Liver (tissue), 9 donors: Measurements from ENCODE around the gene BARX1. TPM values are rescaled to one million over a fixed set of nuclear protein-coding genes. Genes with fewer than 3 reads are reported as not detected.

Experiments used
- DNase-seq: peaks from one replicate; pipeline ENCODE4 v3.0.0-alpha.2; 2017; ENCODE audit warnings: low spot score
- H3K27ac ChIP-seq, 2 donors: one replicate each; pipeline ENCODE4 v1.7.0; 2013; ENCODE audit warnings: inconsistent platforms in 2 of 2, low read length in 2 of 2, control low read depth in 1 of 2, low read depth in 1 of 2, mild to moderate bottlenecking in 1 of 2
- H3K27me3 ChIP-seq, 4 donors: one replicate each; pipeline versions ENCODE4 v1.6.1 to v1.7.0; 2013; ENCODE audit warnings: low read length in 3 of 4, inconsistent platforms in 1 of 4, mild to moderate bottlenecking in 1 of 4, moderate library complexity in 1 of 4; ENCODE audit not compliant: control insufficient read depth in 4 of 4, insufficient read depth in 4 of 4
- H3K36me3 ChIP-seq, 4 donors: one replicate each; pipeline versions ENCODE4 v1.6.1 to v1.7.0; 2013; ENCODE audit warnings: low read length in 3 of 4, mild to moderate bottlenecking in 3 of 4, low read depth in 1 of 4, moderate library complexity in 1 of 4; ENCODE audit not compliant: control insufficient read depth in 4 of 4, insufficient read depth in 3 of 4
- H3K4me1 ChIP-seq, 4 donors: one replicate each; pipeline versions ENCODE4 v1.6.1 to v1.7.0; 2013; ENCODE audit warnings: low read length in 3 of 4, mild to moderate bottlenecking in 3 of 4, moderate library complexity in 1 of 4; ENCODE audit not compliant: control insufficient read depth in 4 of 4, insufficient read depth in 4 of 4
- H3K4me3 ChIP-seq, 3 donors: one replicate each; pipeline versions ENCODE4 v1.6.1 to v1.7.0; 2013; ENCODE audit warnings: low read length in 3 of 3, control low read depth in 1 of 3, low read depth in 1 of 3, mild to moderate bottlenecking in 1 of 3
- H3K9ac ChIP-seq, 2 donors: one replicate each; pipeline ENCODE4 v1.7.0; 2013; ENCODE audit warnings: low read length in 2 of 2, mild to moderate bottlenecking in 2 of 2, moderate library complexity in 2 of 2, control low read depth in 1 of 2, low read depth in 1 of 2
- H3K9me3 ChIP-seq, 4 donors: one replicate each; pipeline versions ENCODE4 v1.6.1 to v1.7.0; 2013; ENCODE audit warnings: low read length in 3 of 4; ENCODE audit not compliant: control insufficient read depth in 4 of 4
- EGR1 ChIP-seq, 2 donors: IDR thresholded peaks; 2 replicates each; pipeline ENCODE4 v1.6.1; 2016 to 2018; ENCODE audit warnings: antibody characterized with exemption in 2 of 2, low read depth in 2 of 2
- FOXA1 ChIP-seq: IDR thresholded peaks from 2 replicates; pipeline ENCODE4 v1.6.1; 2016; ENCODE audit warnings: antibody characterized with exemption
- FOXA2 ChIP-seq: IDR thresholded peaks from 2 replicates; pipeline ENCODE4 v1.6.1; 2016; ENCODE audit warnings: antibody characterized with exemption
- GABPA ChIP-seq, 2 donors: IDR thresholded peaks in 1 of 2; conservative IDR thresholded peaks in 1 of 2; 2 replicates each; pipeline ENCODE4 v1.6.1; 2016; ENCODE audit warnings: antibody characterized with exemption in 2 of 2, mild to moderate bottlenecking in 1 of 2, moderate library complexity in 1 of 2
- HNF4A ChIP-seq, 2 donors: conservative IDR thresholded peaks; 2 replicates each; pipeline ENCODE4 v1.6.1; 2016; ENCODE audit warnings: antibody characterized with exemption in 2 of 2, mild to moderate bottlenecking in 2 of 2
- HNF4G ChIP-seq: IDR thresholded peaks from 2 replicates; pipeline ENCODE4 v1.6.1; 2016; ENCODE audit warnings: antibody characterized with exemption
- JUND ChIP-seq, 2 donors: IDR thresholded peaks; 2 replicates each; pipeline ENCODE4 v1.6.1; 2016; ENCODE audit warnings: antibody characterized with exemption in 2 of 2
- NR2F2 ChIP-seq: IDR thresholded peaks from 2 replicates; pipeline ENCODE4 v1.6.1; 2016; ENCODE audit warnings: antibody characterized with exemption
- RAD21 ChIP-seq, 2 donors: IDR thresholded peaks; 2 replicates each; pipeline ENCODE4 v1.6.1; 2016; ENCODE audit warnings: antibody characterized with exemption in 2 of 2, mild to moderate bottlenecking in 2 of 2
- RXRA ChIP-seq, 2 donors: IDR thresholded peaks; 2 replicates each; pipeline ENCODE4 v1.6.1; 2017 to 2018; ENCODE audit warnings: antibody characterized with exemption in 2 of 2, mild to moderate bottlenecking in 1 of 2
- SP1 ChIP-seq: IDR thresholded peaks from 2 replicates; pipeline ENCODE4 v1.6.1; 2018; ENCODE audit warnings: antibody characterized with exemption, mild to moderate bottlenecking
- TAF1 ChIP-seq: conservative IDR thresholded peaks from 2 replicates; pipeline ENCODE4 v1.6.1; 2016; ENCODE audit warnings: antibody characterized with exemption, mild to moderate bottlenecking
- YY1 ChIP-seq: IDR thresholded peaks from 2 replicates; pipeline ENCODE4 v1.6.1; 2016; ENCODE audit warnings: antibody characterized with exemption, mild to moderate bottlenecking
- polyA plus RNA-seq, 2 donors: library from polyadenylated mRNA; stranded (reverse) in 1 of 2; unstranded in 1 of 2; fragments of 200-250 nt in 1 of 2; fragments of >200 nt in 1 of 2; fragmentation: Nextera tagmentation in 1 of 2; extraction: Ambion mirVana in 1 of 2; gene quantifications; one replicate each; pipeline versions ENCODE4 v1.2.1 to v1.2.3, GENCODE V29; 2013 to 2015
- total RNA-seq, 2 donors: library from RNA; depleted of rRNA; stranded (reverse); fragments of >200 nt; gene quantifications; one replicate each; pipeline ENCODE4 v1.2.3, GENCODE V29; 2014
- TF ChIP-seq, protein P1 (sequence below): IDR thresholded peaks from 2 replicates; pipeline ENCODE4 v1.6.1; 2016; ENCODE audit warnings: antibody characterized with exemption
- TF ChIP-seq, protein P2 (sequence below): IDR thresholded peaks from 2 replicates; pipeline ENCODE4 v1.6.1; 2016; ENCODE audit warnings: antibody characterized with exemption
- TF ChIP-seq, protein P3 (sequence below): fragments of 150-350 bp; IDR thresholded peaks from 2 replicates; pipeline ENCODE4 v1.5.1; 2017; ENCODE audit warnings: improper control_type of control experiment, low read depth, low read length; ENCODE audit not compliant: missing input control
- TF ChIP-seq, protein P4 (sequence below): IDR thresholded peaks from 2 replicates; pipeline ENCODE4 v1.6.1; 2016; ENCODE audit warnings: antibody characterized with exemption
- TF ChIP-seq, protein P5 (sequence below): IDR thresholded peaks from 2 replicates; pipeline ENCODE4 v1.6.1; 2016; ENCODE audit warnings: antibody characterized with exemption, mild to moderate bottlenecking
- donor health status: healthy.
- donor health status: healthy.
- donor health status: healthy.
- donor health status: healthy.
- donor health status: healthy.

BARX1 gene
- total and polyA plus RNA-seq, 4 donors, result not detected

DNA sequence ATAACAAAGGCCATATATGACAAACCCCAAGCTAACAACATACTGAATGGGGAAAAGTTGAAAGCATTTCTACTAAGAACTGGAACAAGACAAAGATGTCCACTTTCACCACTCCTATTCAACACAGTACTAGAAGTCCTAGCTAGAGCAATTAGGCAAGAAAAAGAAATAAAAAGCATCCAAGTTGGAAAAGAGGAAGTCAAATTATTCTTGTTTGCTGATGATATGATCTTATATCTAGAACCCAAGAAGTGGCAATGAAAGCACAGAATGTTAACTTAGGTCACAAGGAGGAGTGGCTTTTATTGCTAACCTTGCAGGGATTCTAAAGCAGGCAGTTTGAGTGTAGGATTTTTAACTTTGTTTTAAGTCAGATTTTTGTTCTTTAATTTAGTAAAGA lies 35.3 kb upstream of the BARX1 start:
- H3K27ac ChIP-seq, result no peak overlapping the region

More for the DNA sequence above, 35.3 kb upstream of the BARX1 start:
- H3K4me3 ChIP-seq, result no peak overlapping the region
- TF ChIP-seq HNF4A (conservative IDR thresholded peaks at IDR 0.05) (no peak), RXRA (IDR thresholded peaks at IDR 0.05) (no peak), YY1 (no peak), TAF1 (no peak), FOXA1 (no peak), HNF4G (no peak), NR2F2 (no peak), SP1 (no peak), RAD21 (IDR thresholded peaks at IDR 0.05) (no peak), EGR1 (IDR thresholded peaks at IDR 0.05; ENCODE audit: low read depth in 2 of 2) (no peak), FOXA2 (no peak), JUND (IDR thresholded peaks at IDR 0.05) (no peak), GABPA (IDR thresholded peaks at IDR 0.05 in 1 of 2, conservative IDR thresholded peaks at IDR 0.05 in 1 of 2) (no peak)
- TF ChIP-seq, protein P1, sequence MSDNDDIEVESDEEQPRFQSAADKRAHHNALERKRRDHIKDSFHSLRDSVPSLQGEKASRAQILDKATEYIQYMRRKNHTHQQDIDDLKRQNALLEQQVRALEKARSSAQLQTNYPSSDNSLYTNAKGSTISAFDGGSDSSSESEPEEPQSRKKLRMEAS, result no peak
- TF ChIP-seq, protein P2, sequence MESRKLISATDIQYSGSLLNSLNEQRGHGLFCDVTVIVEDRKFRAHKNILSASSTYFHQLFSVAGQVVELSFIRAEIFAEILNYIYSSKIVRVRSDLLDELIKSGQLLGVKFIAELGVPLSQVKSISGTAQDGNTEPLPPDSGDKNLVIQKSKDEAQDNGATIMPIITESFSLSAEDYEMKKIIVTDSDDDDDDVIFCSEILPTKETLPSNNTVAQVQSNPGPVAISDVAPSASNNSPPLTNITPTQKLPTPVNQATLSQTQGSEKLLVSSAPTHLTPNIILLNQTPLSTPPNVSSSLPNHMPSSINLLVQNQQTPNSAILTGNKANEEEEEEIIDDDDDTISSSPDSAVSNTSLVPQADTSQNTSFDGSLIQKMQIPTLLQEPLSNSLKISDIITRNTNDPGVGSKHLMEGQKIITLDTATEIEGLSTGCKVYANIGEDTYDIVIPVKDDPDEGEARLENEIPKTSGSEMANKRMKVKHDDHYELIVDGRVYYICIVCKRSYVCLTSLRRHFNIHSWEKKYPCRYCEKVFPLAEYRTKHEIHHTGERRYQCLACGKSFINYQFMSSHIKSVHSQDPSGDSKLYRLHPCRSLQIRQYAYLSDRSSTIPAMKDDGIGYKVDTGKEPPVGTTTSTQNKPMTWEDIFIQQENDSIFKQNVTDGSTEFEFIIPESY, result no peak
- TF ChIP-seq, protein P3, sequence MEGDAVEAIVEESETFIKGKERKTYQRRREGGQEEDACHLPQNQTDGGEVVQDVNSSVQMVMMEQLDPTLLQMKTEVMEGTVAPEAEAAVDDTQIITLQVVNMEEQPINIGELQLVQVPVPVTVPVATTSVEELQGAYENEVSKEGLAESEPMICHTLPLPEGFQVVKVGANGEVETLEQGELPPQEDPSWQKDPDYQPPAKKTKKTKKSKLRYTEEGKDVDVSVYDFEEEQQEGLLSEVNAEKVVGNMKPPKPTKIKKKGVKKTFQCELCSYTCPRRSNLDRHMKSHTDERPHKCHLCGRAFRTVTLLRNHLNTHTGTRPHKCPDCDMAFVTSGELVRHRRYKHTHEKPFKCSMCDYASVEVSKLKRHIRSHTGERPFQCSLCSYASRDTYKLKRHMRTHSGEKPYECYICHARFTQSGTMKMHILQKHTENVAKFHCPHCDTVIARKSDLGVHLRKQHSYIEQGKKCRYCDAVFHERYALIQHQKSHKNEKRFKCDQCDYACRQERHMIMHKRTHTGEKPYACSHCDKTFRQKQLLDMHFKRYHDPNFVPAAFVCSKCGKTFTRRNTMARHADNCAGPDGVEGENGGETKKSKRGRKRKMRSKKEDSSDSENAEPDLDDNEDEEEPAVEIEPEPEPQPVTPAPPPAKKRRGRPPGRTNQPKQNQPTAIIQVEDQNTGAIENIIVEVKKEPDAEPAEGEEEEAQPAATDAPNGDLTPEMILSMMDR, result no peak
- TF ChIP-seq, protein P4, sequence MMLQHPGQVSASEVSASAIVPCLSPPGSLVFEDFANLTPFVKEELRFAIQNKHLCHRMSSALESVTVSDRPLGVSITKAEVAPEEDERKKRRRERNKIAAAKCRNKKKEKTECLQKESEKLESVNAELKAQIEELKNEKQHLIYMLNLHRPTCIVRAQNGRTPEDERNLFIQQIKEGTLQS, result no peak
- TF ChIP-seq, protein P5, sequence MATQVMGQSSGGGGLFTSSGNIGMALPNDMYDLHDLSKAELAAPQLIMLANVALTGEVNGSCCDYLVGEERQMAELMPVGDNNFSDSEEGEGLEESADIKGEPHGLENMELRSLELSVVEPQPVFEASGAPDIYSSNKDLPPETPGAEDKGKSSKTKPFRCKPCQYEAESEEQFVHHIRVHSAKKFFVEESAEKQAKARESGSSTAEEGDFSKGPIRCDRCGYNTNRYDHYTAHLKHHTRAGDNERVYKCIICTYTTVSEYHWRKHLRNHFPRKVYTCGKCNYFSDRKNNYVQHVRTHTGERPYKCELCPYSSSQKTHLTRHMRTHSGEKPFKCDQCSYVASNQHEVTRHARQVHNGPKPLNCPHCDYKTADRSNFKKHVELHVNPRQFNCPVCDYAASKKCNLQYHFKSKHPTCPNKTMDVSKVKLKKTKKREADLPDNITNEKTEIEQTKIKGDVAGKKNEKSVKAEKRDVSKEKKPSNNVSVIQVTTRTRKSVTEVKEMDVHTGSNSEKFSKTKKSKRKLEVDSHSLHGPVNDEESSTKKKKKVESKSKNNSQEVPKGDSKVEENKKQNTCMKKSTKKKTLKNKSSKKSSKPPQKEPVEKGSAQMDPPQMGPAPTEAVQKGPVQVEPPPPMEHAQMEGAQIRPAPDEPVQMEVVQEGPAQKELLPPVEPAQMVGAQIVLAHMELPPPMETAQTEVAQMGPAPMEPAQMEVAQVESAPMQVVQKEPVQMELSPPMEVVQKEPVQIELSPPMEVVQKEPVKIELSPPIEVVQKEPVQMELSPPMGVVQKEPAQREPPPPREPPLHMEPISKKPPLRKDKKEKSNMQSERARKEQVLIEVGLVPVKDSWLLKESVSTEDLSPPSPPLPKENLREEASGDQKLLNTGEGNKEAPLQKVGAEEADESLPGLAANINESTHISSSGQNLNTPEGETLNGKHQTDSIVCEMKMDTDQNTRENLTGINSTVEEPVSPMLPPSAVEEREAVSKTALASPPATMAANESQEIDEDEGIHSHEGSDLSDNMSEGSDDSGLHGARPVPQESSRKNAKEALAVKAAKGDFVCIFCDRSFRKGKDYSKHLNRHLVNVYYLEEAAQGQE, result no peak
- no peak overlapping the region for H3K9ac ChIP-seq
- no peak for DNase-seq
- no peaks in the 10 kb centered on the region for H3K36me3 ChIP-seq
- peaks cover 0 to 17% (median 12%) of the 10 kb centered on the region in 4 donors for H3K4me1 ChIP-seq
- peaks cover 3 to 4% (median 3%) of the 10 kb centered on the region in 4 donors for H3K9me3 ChIP-seq
- H3K27me3 ChIP-seq, result no peaks in the 10 kb centered on the region
